Measurements from ENCODE around the gene ARHGEF39. TPM values are rescaled to one million over a fixed set of nuclear protein-coding genes. Genes with fewer than 3 reads are reported as not detected.

ARHGEF39 gene
- polyA plus RNA-seq, 1 donor (not counting 4 experiments of a cell fraction or from before 2014, with no cell fraction given), result 2.4 TPM

GRCh38 chr9:35711501-35712428, 46.8 kb upstream of the ARHGEF39 start:
- peaks cover 3% of the 10 kb centered on the region for H4K20me1 ChIP-seq (ENCODE audit: control insufficient read depth, extremely low read depth, insufficient read depth, low read length)
- dilution Hi-C loops (cut with MboI; ENCODE audit: extremely low pct_ligation_motif_present, low sequenced_read_pairs), result no loop called here
- H3K9me1 ChIP-seq (ENCODE audit: control insufficient read depth, extremely low read depth, insufficient read depth, low read length), result no peaks in the 10 kb centered on the region
- H3K9me3 ChIP-seq (ENCODE audit: control insufficient read depth, low read depth, low read length), result no peaks in the 10 kb centered on the region
- TF ChIP-seq EZH2 (IDR thresholded peaks at IDR 0.05; ENCODE audit: low read length), result no peak
- TF ChIP-seq CTCF (optimal IDR thresholded peaks at IDR 0.05 in 1 of 3, IDR thresholded peaks at IDR 0.05 in 1 of 3, conservative IDR thresholded peaks at IDR 0.05 in 1 of 3; ENCODE audit: extremely low read depth in 1 of 3, insufficient read depth in 2 of 3, low read length in 3 of 3), result no peak
- H3K27me3 ChIP-seq (ENCODE audit: control insufficient read depth, extremely low read depth, insufficient read depth, low read length), result no peaks in the 10 kb centered on the region
- DNase-seq (ENCODE audit: low read depth, low spot score), result no peak
- no peak overlapping the region for H3K27ac ChIP-seq (ENCODE audit: control insufficient read depth, insufficient read depth, low read length)
- H3K9ac ChIP-seq (ENCODE audit: control insufficient read depth, extremely low read depth, insufficient read depth, low read length), result no peak overlapping the region
- H3K4me1 ChIP-seq (ENCODE audit: control insufficient read depth, extremely low read depth, insufficient read depth, low read length), result no peaks in the 10 kb centered on the region
- H2AFZ ChIP-seq (ENCODE audit: control insufficient read depth, low read length), result no peak overlapping the region
- peaks cover 60 to 78% of the 10 kb centered on the region in 2 experiments for H3K36me3 ChIP-seq (ENCODE audit: control insufficient read depth in 2 of 2, extremely low read depth in 1 of 2, insufficient read depth in 2 of 2, low read length in 2 of 2)
- no peak overlapping the region for H3K4me3 ChIP-seq (ENCODE audit: control insufficient read depth in 2 of 3, extremely low read depth in 1 of 3, insufficient read depth in 2 of 3, low read depth in 1 of 3, low read length in 3 of 3)
- no peak overlapping the region for H3K4me2 ChIP-seq (ENCODE audit: control insufficient read depth, extremely low read depth, insufficient read depth, low read depth, low read length)
- no peaks in the 10 kb centered on the region for H3K79me2 ChIP-seq (ENCODE audit: control insufficient read depth, insufficient read depth, low read length)
- no peak for FAIRE-seq

GRCh38 chr9:35710818-35711500, 46.0 kb upstream of the ARHGEF39 start:
- peaks cover 60 to 79% of the 10 kb centered on the region in 2 experiments for H3K36me3 ChIP-seq (ENCODE audit: control insufficient read depth in 2 of 2, extremely low read depth in 1 of 2, insufficient read depth in 2 of 2, low read length in 2 of 2)
- dilution Hi-C loops (cut with MboI; ENCODE audit: extremely low pct_ligation_motif_present, low sequenced_read_pairs), result no loop called here
- H3K4me2 ChIP-seq (ENCODE audit: control insufficient read depth, extremely low read depth, insufficient read depth, low read depth, low read length), result no peak overlapping the region
- no peak overlapping the region for H3K27ac ChIP-seq (ENCODE audit: control insufficient read depth, insufficient read depth, low read length)
- H3K4me3 ChIP-seq (ENCODE audit: control insufficient read depth in 2 of 3, extremely low read depth in 1 of 3, insufficient read depth in 2 of 3, low read depth in 1 of 3, low read length in 3 of 3), result no peak overlapping the region
- no peaks in the 10 kb centered on the region for H3K4me1 ChIP-seq (ENCODE audit: control insufficient read depth, extremely low read depth, insufficient read depth, low read length)
- H3K9me3 ChIP-seq (ENCODE audit: control insufficient read depth, low read depth, low read length), result no peaks in the 10 kb centered on the region
- FAIRE-seq (no peak), DNase-seq (ENCODE audit: low read depth, low spot score) (no peak)
- H3K27me3 ChIP-seq (ENCODE audit: control insufficient read depth, extremely low read depth, insufficient read depth, low read length), result no peaks in the 10 kb centered on the region
- H3K9ac ChIP-seq (ENCODE audit: control insufficient read depth, extremely low read depth, insufficient read depth, low read length), result no peak overlapping the region
- H4K20me1 ChIP-seq (ENCODE audit: control insufficient read depth, extremely low read depth, insufficient read depth, low read length), result peaks cover 3% of the 10 kb centered on the region
- H3K9me1 ChIP-seq (ENCODE audit: control insufficient read depth, extremely low read depth, insufficient read depth, low read length), result no peaks in the 10 kb centered on the region
- no peak for TF ChIP-seq CTCF (optimal IDR thresholded peaks at IDR 0.05 in 1 of 3, IDR thresholded peaks at IDR 0.05 in 1 of 3, conservative IDR thresholded peaks at IDR 0.05 in 1 of 3; ENCODE audit: extremely low read depth in 1 of 3, insufficient read depth in 2 of 3, low read length in 3 of 3)
- TF ChIP-seq EZH2 (IDR thresholded peaks at IDR 0.05; ENCODE audit: low read length), result no peak
- H2AFZ ChIP-seq (ENCODE audit: control insufficient read depth, low read length), result no peak overlapping the region
- no peaks in the 10 kb centered on the region for H3K79me2 ChIP-seq (ENCODE audit: control insufficient read depth, insufficient read depth, low read length)
